ENCODE results near the gene ADORA3.
"Not testable (repeated sequence)": the region's sequence is repeated elsewhere in the genome, so short reads cannot be mapped to it uniquely, and the experiment has no call there.

ADORA3 gene

GRCh38 chr1:111503585-111504060 lies at the start of gene ADORA3, which contains the start of gene TMIGD3:
Gene ADORA3 (minus strand): TSS chr1:111503633. CDS start chr1:111503354, 279 bp downstream.
Gene TMIGD3 (minus strand): TSS chr1:111503633. CDS start chr1:111503354, 279 bp downstream.
- DNase-seq (no peak), ATAC-seq (no peak)
- Mint-ChIP-seq H3K36me3 (ENCODE audit: low read depth) (no peaks in the 10 kb centered on the region), H3K4me1 (peaks cover 55% of the 10 kb centered on the region), H3K9me3 (peaks cover under 1% of the 10 kb centered on the region), H3K4me3 (no peak within 1 kb of the TSS), H3K27me3 (no peaks in the 10 kb centered on the region), H3K27ac (peak within 1 kb of the TSS; percentile 5)

GRCh38 chr1:111553196-111553595 lies 49.8 kb upstream of the ADORA3 start:
- no peak for ATAC-seq
- peaks cover 4% of the 10 kb centered on the region for H3K27me3 Mint-ChIP-seq
- no peak overlapping the region for H3K27ac Mint-ChIP-seq
- H3K36me3 Mint-ChIP-seq (ENCODE audit: low read depth) = no peaks in the 10 kb centered on the region
- H3K4me3 Mint-ChIP-seq = no peak overlapping the region
- no peaks in the 10 kb centered on the region for H3K9me3 Mint-ChIP-seq
- no peaks in the 10 kb centered on the region for H3K4me1 Mint-ChIP-seq
- no peak for DNase-seq

- no peak for DNase-seq
- no peaks in the 10 kb centered on the region for H3K4me1 Mint-ChIP-seq
- no peaks in the 10 kb centered on the region for H3K9me3 Mint-ChIP-seq
- no peak overlapping the region for H3K4me3 Mint-ChIP-seq
- no peak overlapping the region for H3K27ac Mint-ChIP-seq
- peaks cover 1% of the 10 kb centered on the region for H3K27me3 Mint-ChIP-seq
- ATAC-seq = no peak
- no peaks in the 10 kb centered on the region for H3K36me3 Mint-ChIP-seq (ENCODE audit: low read depth)
These were observed 49.2 kb upstream of the ADORA3 start for GRCh38 chr1:111552587-111552986.

DNA sequence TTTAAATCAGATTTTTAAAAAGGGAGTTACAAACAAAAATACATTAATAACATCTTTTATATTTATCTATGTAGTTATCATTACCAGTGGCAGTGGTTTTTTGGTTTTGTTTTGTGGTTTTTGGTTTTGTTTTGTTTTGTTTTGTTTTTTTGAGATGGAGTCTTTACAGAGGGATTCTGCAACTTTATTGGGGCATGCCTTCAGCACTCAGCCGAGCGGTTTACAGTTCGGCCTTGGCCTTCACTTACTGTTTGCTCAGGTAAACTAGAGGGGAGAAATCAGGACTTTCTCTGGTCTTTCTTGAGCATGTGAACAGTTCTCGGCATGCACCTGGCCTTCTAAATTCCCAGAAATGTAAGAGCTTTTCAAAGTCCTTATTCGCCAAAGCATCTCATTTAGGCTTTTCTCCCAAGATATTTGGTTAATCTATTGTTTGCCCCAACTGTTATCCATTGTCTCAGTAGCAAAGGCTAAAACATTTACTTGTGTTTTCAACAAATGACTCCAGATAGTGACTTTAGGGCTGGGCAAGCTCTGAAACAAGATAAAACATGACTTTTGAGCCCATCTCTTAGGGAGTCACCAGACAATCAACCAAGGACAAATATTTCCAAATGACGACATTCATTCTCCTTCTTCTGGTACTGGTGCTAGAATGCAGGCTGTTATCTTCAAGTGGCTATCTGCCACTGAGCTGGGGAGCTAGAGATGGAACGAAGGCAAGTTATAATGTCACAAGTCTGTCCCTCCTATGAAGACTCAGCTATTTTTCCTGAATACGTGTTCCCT lies 48.4 kb upstream of the ADORA3 start:
- no peak for DNase-seq
- H3K9me3 Mint-ChIP-seq = no peaks in the 10 kb centered on the region
- ATAC-seq = no peak
- no peaks in the 10 kb centered on the region for H3K36me3 Mint-ChIP-seq (ENCODE audit: low read depth)
- H3K27ac Mint-ChIP-seq = no peak overlapping the region
- H3K27me3 Mint-ChIP-seq = peaks cover 1% of the 10 kb centered on the region
- H3K4me3 Mint-ChIP-seq = no peak overlapping the region
- no peaks in the 10 kb centered on the region for H3K4me1 Mint-ChIP-seq

- not testable (repeated sequence) for ATAC-seq; DNase-seq; H3K27me3 Mint-ChIP-seq; H3K27ac Mint-ChIP-seq; H3K4me1 Mint-ChIP-seq; H3K36me3 Mint-ChIP-seq (ENCODE audit: low read depth); H3K4me3 Mint-ChIP-seq
- peaks cover 14% of the 10 kb centered on the region for H3K9me3 Mint-ChIP-seq
These were observed 44.4 kb upstream of the ADORA3 start for GRCh38 chr1:111547786-111548185.

DNA sequence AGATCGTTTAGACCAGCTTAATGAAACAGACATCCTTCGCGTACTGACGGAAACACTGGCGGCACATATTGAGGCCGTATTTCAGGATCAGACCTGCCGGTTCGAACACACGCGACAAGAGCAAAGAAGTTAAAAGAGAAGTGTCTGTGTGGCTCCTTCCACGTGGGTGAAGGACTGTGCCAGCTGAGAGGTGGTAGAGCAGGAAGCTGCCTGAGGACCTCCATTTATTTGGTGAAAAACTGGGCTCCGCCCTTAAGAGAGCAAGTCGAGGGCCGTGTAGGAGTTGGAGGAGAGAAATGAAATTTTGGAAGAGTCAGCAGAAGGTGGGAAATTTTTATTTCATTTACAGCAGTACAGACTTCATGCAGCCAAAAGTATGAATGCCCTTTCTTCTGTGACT lies 38.8 kb upstream of the ADORA3 start:
- Mint-ChIP-seq H3K36me3 (ENCODE audit: low read depth) (no peaks in the 10 kb centered on the region), H3K4me1 (peaks cover 11% of the 10 kb centered on the region), H3K27me3 (peaks cover 9% of the 10 kb centered on the region), H3K4me3 (no peak overlapping the region), H3K9me3 (peaks cover 14% of the 10 kb centered on the region), H3K27ac (no peak overlapping the region)
- ATAC-seq (no peak), DNase-seq (no peak)

GRCh38 chr1:111541721-111542120 lies 38.3 kb upstream of the ADORA3 start:
- DNase-seq (no peak), ATAC-seq (no peak)
- no peak overlapping the region for H3K27ac Mint-ChIP-seq
- peaks cover 14% of the 10 kb centered on the region for H3K9me3 Mint-ChIP-seq
- no peak overlapping the region for H3K4me3 Mint-ChIP-seq
- peaks cover 11% of the 10 kb centered on the region for H3K4me1 Mint-ChIP-seq
- H3K36me3 Mint-ChIP-seq (ENCODE audit: low read depth) = no peaks in the 10 kb centered on the region
- H3K27me3 Mint-ChIP-seq = peaks cover 9% of the 10 kb centered on the region

- Mint-ChIP-seq H3K27ac (no peak overlapping the region), H3K4me3 (no peak overlapping the region), H3K9me3 (peaks cover 9% of the 10 kb centered on the region), H3K27me3 (peaks cover 5% of the 10 kb centered on the region), H3K36me3 (ENCODE audit: low read depth) (no peaks in the 10 kb centered on the region), H3K4me1 (peaks cover 11% of the 10 kb centered on the region)
- ATAC-seq = no peak
- DNase-seq = no peak
These were observed 37.5 kb upstream of the ADORA3 start for GRCh38 chr1:111540928-111541327.

DNA sequence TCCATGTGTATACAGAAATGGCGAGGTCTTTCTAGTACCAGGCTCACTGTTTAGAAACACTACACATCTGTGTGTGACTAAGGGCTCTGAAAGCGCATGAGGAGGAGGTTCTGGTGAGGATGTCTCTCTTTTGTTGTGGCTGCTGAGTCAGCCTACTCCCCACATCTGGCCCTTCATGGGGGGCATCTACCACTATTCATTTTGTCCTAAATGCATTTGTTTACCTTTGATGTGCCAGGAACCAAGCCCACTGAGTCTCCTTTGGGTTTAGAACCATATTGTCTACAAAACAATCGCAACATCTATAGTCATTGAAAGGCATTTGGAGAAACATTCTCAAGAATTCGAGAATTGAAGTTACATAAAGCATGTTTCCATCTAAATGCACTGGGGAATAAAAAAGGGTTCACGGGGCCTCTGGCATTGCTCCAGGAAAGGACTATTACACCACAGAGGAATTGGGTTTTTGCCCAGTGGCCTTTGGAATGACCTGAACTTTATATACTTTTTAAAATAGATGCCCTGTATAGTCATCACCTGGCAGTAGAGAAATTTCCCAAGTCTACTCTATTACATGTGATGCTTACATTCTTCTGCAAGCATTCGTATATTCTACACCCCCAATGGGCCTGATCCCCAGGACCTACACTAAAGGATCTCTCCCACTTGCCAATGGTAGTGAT lies 35.1 kb upstream of the ADORA3 start:
- Mint-ChIP-seq H3K27ac (no peak overlapping the region), H3K36me3 (ENCODE audit: low read depth) (no peaks in the 10 kb centered on the region), H3K9me3 (no peaks in the 10 kb centered on the region), H3K4me3 (no peak overlapping the region), H3K27me3 (peaks cover 7% of the 10 kb centered on the region), H3K4me1 (peaks cover 11% of the 10 kb centered on the region)
- ATAC-seq = peak; percentile 90
- peak; percentile 16 for DNase-seq

GRCh38 chr1:111535256-111536191 lies 32.1 kb upstream of the ADORA3 start:
- no peak for DNase-seq
- Mint-ChIP-seq H3K4me3 (no peak overlapping the region), H3K9me3 (no peaks in the 10 kb centered on the region), H3K36me3 (ENCODE audit: low read depth) (no peaks in the 10 kb centered on the region), H3K4me1 (peaks cover 9% of the 10 kb centered on the region), H3K27ac (no peak overlapping the region), H3K27me3 (peaks cover 6% of the 10 kb centered on the region)
- no peak for ATAC-seq

GRCh38 chr1:111520053-111520452 lies 16.6 kb upstream of the ADORA3 start:
- no peak overlapping the region for H3K27ac Mint-ChIP-seq
- no peak for ATAC-seq

DNA sequence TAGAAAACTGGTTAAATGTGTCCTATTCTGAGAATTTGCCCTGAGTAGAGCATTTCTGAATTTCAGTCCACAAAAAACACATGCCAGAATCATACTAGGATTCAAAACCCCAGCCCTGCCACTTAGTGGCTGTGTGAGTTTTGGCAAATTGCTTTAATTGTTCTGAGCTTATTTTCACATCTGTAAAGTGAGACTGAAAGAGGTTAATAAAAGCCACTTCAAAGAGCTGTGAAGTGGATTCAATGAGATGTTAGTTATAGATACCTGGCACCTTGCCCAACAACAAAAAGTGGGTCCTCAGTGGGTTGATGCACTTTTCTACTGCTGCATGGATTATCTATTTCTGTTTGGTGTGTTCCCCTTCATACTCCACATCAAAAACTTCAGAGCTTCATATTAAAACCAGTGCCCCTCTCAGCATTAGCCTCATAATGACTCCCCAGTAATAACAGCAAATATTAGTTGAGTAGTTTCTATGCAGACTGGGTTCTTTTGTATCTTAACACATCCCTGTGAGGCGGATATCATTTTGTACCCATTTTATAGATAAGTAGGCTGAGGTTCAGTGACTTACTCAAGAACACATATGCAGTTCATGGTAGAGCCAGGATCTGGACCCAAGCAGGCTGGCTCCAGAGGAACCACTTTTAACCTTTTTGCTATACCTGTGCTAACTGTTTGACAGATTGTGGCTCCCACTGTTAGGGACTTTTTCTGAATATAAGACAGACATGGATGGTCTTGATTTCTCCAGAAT lies 14.2 kb upstream of the ADORA3 start:
- H3K4me1 Mint-ChIP-seq = peaks cover 63% of the 10 kb centered on the region
- H3K36me3 Mint-ChIP-seq (ENCODE audit: low read depth) = no peaks in the 10 kb centered on the region
- H3K4me3 Mint-ChIP-seq = no peak overlapping the region
- ATAC-seq = peak; percentile 53
- H3K27me3 Mint-ChIP-seq = no peaks in the 10 kb centered on the region
- H3K9me3 Mint-ChIP-seq = no peaks in the 10 kb centered on the region
- peak overlapping the region; percentile 70 for H3K27ac Mint-ChIP-seq
- no peak for DNase-seq

More at GRCh38 chr1:111520053-111520452, 16.6 kb upstream of the ADORA3 start:
- Mint-ChIP-seq H3K36me3 (ENCODE audit: low read depth) (no peaks in the 10 kb centered on the region), H3K9me3 (peaks cover 3% of the 10 kb centered on the region), H3K27me3 (no peaks in the 10 kb centered on the region), H3K4me3 (no peak overlapping the region), H3K4me1 (peaks cover 39% of the 10 kb centered on the region)
- DNase-seq = no peak

DNA sequence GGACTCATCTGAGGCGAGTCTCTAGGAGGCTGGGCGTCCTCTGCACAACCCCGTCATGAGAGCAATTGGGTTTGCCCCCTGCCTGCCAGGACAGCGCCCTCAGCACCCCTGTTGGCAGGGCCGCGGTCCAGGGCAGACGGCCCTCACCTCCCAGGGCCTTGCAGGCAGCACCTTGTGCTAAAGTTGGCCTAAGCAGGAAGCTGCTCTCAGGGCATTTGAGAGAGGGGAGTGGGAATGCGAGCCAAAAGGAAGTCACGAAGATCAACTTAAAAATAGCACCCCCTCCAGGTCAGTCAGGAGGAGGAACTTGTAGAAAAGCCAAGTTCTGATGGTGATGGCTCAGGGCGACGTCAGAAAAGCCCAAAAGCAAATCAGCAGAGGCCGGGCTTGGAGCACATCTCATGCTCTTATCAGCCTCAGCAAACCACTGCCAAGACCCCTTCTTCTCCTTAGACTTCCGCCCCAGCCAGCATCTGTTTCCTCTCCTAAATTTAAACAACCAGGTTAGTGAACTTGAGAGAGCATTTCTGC lies 12.6 kb upstream of the ADORA3 start:
- peak; percentile 38 for ATAC-seq
- H3K36me3 Mint-ChIP-seq (ENCODE audit: low read depth) = no peaks in the 10 kb centered on the region
- H3K27me3 Mint-ChIP-seq = no peaks in the 10 kb centered on the region

More for the DNA sequence above, 12.6 kb upstream of the ADORA3 start:
- peak; percentile 37 for DNase-seq
- Mint-ChIP-seq H3K4me1 (peaks cover 70% of the 10 kb centered on the region), H3K27ac (peak overlapping the region; percentile 70), H3K4me3 (peak overlapping the region; percentile 63), H3K9me3 (no peaks in the 10 kb centered on the region)
